Epithelial cell of esophagus (primary cell): Measurements from ENCODE around the gene FTMT.
"Not testable (repeated sequence)": the region's sequence is repeated elsewhere in the genome, so short reads cannot be mapped to it uniquely, and the experiment has no call there.

Experiments used
- DNase-seq: peaks from one replicate; pipeline ENCODE4 v3.0.0; 2010; ENCODE audit warnings: low read depth
- H3K4me3 ChIP-seq: 2 replicates; pipeline ENCODE4 v1.5.1; 2011; ENCODE audit warnings: mild to moderate bottlenecking, low read length, control low read depth
- TF ChIP-seq, protein P1 (sequence below): IDR thresholded peaks from 2 replicates; pipeline ENCODE4 v1.5.1; 2011; ENCODE audit warnings: low read depth, mild to moderate bottlenecking, low read length, control low read depth, inconsistent platforms; ENCODE audit not compliant: insufficient read depth; ENCODE audit errors: missing control alignments

FTMT gene

DNA sequence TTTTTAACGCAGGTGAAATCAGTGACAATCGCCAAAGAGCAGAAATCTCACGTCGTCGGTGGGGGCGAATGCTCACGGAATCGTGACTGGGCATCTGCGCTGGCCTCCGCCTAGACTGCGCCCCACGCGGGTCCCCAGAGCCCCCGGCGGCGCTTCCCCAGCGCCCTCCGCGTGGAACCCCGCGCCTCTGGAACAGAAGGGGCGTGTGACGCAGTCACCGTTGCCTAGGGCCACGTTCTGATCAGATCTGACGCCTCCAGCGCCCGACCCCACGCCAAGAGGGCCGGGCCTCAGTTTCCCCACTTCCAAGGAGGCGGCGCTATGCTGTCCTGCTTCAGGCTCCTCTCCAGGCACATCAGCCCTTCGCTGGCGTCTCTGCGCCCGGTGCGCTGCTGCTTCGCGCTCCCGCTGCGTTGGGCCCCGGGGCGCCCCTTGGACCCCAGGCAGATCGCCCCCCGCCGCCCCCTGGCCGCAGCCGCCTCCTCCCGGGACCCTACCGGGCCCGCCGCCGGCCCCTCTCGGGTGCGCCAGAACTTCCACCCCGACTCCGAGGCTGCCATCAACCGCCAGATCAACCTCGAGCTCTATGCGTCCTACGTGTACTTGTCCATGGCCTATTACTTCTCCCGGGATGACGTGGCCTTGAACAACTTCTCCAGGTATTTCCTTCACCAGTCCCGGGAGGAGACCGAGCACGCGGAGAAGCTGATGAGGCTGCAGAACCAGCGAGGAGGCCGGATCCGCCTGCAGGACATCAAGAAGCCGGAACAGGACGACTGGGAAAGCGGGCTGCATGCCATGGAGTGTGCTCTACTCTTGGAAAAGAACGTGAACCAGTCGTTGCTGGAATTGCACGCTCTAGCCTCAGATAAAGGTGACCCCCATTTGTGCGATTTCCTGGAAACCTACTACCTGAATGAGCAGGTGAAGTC is at the start of gene FTMT:
FTMT (plus strand) TSS at position 240 of the 932 bp plus-strand sequence; CDS start at position 322, 82 bp downstream.
- no peak within 1 kb of the TSS for H3K4me3 ChIP-seq
- TF ChIP-seq, protein P1, sequence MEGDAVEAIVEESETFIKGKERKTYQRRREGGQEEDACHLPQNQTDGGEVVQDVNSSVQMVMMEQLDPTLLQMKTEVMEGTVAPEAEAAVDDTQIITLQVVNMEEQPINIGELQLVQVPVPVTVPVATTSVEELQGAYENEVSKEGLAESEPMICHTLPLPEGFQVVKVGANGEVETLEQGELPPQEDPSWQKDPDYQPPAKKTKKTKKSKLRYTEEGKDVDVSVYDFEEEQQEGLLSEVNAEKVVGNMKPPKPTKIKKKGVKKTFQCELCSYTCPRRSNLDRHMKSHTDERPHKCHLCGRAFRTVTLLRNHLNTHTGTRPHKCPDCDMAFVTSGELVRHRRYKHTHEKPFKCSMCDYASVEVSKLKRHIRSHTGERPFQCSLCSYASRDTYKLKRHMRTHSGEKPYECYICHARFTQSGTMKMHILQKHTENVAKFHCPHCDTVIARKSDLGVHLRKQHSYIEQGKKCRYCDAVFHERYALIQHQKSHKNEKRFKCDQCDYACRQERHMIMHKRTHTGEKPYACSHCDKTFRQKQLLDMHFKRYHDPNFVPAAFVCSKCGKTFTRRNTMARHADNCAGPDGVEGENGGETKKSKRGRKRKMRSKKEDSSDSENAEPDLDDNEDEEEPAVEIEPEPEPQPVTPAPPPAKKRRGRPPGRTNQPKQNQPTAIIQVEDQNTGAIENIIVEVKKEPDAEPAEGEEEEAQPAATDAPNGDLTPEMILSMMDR, result no peak
- no peak for DNase-seq

DNA sequence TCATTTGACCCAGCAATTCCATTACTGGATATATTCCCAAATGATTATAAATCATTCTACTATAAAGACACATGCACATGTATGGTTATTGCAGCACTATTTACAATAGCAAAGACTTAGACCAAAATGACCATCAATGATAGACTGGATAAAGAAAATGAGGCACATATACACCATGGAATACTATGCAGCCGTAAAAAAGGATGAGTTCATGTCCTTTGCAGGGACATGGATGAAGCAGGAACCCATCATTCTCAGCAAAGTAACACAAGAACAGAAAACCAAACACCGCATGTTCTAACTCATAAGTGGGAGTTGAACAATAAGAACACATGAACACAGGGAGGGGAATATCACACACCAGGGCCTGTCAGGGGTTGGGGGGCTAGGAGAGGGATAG is 46.4 kb upstream of the FTMT start:
- DNase-seq, H3K4me3 ChIP-seq: not testable (repeated sequence)

DNA sequence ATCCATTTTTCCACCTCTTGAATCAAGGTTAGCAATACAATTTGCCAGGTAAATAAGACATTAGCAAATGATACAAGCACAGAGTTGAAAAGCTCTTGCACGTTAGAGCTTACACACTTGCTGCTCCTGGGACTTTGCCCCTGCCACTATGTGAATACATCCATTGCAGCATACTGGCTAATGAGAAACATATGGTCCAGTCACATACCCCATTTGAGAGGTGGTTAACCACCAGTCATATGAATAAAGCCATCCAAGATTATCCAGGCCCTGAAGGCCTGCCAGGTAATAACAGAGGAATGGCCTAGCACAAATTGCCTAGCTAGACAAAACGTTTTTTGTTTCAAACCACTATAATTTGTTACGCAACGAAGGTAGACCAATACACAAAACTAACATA is 45.8 kb upstream of the FTMT start:
- TF ChIP-seq, protein P1, result no peak
- no peak for DNase-seq
- no peak overlapping the region for H3K4me3 ChIP-seq

DNA sequence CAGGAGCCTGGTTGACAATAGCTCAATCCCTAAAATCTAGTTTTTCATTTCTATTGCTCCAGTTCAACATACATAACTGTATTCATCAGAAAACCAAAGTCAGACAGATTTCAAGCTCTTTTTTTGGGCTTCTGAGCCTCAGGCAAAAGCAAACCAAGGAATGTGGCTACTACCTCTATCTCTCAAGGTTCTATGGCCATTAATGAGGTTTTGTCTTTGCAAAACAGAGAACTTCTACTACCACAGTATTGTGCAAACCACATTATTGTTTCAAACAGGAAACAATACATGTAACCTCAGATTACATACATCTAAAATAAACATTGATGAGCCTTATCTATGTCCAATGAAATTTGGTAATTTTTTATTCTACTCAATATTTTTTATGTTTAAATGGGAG is 35.5 kb upstream of the FTMT start:
- TF ChIP-seq, protein P1, result no peak
- no peak overlapping the region for H3K4me3 ChIP-seq
- DNase-seq, result no peak

DNA sequence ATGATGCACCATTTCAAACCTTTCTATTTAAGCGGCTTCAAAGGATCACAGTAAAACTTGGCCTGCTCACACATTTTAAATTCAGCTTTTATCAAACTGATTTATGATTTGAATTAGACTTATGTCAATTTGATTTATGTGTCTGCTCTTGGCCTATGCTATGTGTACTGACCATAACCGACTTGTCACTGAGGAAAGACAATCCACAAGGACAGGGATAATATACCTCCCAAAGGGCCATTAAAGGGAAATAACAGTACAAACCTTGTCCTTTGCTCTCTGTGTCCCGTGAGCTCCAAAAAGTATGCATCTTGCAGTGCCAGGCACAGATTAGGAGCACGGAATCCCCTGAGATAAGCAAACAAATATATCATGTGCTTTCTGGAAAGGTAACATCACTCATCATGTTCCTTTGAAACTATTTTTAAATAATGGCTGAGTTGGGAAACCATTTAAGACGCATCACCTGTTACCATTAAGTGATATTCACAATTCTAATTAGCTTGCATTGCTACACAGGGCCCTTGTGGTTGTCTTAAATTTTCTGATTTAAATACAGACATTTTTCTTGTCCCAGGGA is 31.9 kb upstream of the FTMT start:
- H3K4me3 ChIP-seq, result no peak overlapping the region
- TF ChIP-seq, protein P1, result no peak
- DNase-seq, result no peak

DNA sequence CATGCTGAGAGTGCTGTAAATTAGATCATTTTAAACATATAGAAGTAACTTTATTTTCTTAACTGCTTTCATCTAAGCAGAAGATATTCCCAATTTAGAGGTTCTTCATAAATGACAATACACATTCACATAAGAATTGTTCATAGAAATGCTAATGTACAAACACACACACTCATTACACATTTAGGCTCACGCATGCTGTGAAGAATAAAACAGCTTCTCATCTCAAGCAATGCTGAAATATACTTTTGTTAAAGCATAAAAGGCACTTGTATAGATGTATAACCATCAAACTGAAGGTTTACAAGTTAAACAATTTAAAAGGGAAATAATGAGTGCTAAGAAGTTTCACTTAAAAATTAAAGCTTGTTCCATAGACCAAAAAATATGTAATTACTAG is 18.1 kb upstream of the FTMT start:
- no peak overlapping the region for H3K4me3 ChIP-seq
- TF ChIP-seq, protein P1, result no peak
- no peak for DNase-seq

DNA sequence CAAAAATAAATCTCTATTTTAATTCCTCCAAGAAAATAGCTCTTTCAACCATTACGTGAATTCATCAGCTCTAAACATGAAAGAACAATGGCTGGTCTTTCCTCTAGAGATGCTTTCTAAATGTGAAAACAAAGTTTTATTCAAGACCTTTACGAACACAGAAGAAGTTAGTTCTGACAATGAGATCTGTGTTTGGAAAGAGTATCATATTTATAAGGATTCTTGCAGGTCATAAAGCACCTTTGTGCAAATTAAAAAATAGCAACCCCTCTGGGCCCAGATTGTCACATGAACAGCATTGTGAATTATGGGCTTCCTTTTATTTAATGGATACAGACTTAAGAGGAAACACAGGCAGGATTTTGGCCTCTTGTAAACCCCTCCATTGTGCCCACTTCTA is 17.7 kb upstream of the FTMT start:
- H3K4me3 ChIP-seq, result no peak overlapping the region
- no peak for DNase-seq
- TF ChIP-seq, protein P1, result no peak
